Neuron (in vitro differentiated cells): ENCODE results near the gene SEL1L2.

Experiments used
- H2AFZ ChIP-seq: one replicate; pipeline ENCODE4 v1.6.1; 2013; ENCODE audit warnings: low read depth, mild to moderate bottlenecking, inconsistent platforms, low read length, moderate library complexity
- H3K27me3 ChIP-seq: one replicate; pipeline ENCODE4 v1.6.1; 2013; ENCODE audit warnings: low read length; ENCODE audit not compliant: insufficient read depth
- H3K36me3 ChIP-seq: one replicate; pipeline ENCODE4 v1.6.1; 2013; ENCODE audit warnings: low read length; ENCODE audit not compliant: insufficient read depth
- H3K4me1 ChIP-seq: one replicate; pipeline ENCODE4 v1.6.1; 2013; ENCODE audit warnings: low read length; ENCODE audit not compliant: insufficient read depth
- H3K4me3 ChIP-seq: 2 replicates; pipeline ENCODE4 v1.5.1; 2013; ENCODE audit warnings: mild to moderate bottlenecking, low read length, moderate library complexity
- H3K9me3 ChIP-seq: one replicate; pipeline ENCODE4 v1.6.1; 2013; ENCODE audit warnings: low read length

The SEL1L2 gene

GRCh38 chr20:13874394-13875157 lies 115.8 kb downstream of the SEL1L2 start:
- Histone ChIP-seq H3K36me3 (no peaks in the 10 kb centered on the region), H3K4me1 (peaks cover 30% of the 10 kb centered on the region), H2AFZ (peak overlapping the region; percentile 17), H3K9me3 (no peaks in the 10 kb centered on the region), H3K27me3 (no peaks in the 10 kb centered on the region), H3K4me3 (peak overlapping the region; percentile 17)

- no peak overlapping the region for H3K4me3 ChIP-seq
- H3K27me3 ChIP-seq, result no peaks in the 10 kb centered on the region
- no peaks in the 10 kb centered on the region for H3K36me3 ChIP-seq
- no peaks in the 10 kb centered on the region for H3K9me3 ChIP-seq
- H3K4me1 ChIP-seq, result peaks cover 30% of the 10 kb centered on the region
- H2AFZ ChIP-seq, result peak overlapping the region; percentile 17
Measured at GRCh38 chr20:13873831-13874230, 116.6 kb downstream of the SEL1L2 start.

GRCh38 chr20:13870170-13870748 lies 120.2 kb downstream of the SEL1L2 start:
- Histone ChIP-seq H3K9me3 (no peaks in the 10 kb centered on the region), H2AFZ (no peak overlapping the region), H3K4me3 (no peak overlapping the region)

GRCh38 chr20:13868331-13868730 lies 122.1 kb downstream of the SEL1L2 start:
- Histone ChIP-seq H2AFZ (no peak overlapping the region), H3K9me3 (no peaks in the 10 kb centered on the region), H3K36me3 (no peaks in the 10 kb centered on the region), H3K4me3 (no peak overlapping the region), H3K4me1 (peaks cover 33% of the 10 kb centered on the region), H3K27me3 (no peaks in the 10 kb centered on the region)

More at GRCh38 chr20:13870170-13870748, 120.2 kb downstream of the SEL1L2 start:
- H3K36me3 ChIP-seq, result no peaks in the 10 kb centered on the region
- no peaks in the 10 kb centered on the region for H3K27me3 ChIP-seq
- peaks cover 36% of the 10 kb centered on the region for H3K4me1 ChIP-seq

- Histone ChIP-seq H3K27me3 (no peaks in the 10 kb centered on the region), H3K4me1 (peaks cover 33% of the 10 kb centered on the region), H2AFZ (no peak overlapping the region), H3K4me3 (no peak overlapping the region), H3K9me3 (no peaks in the 10 kb centered on the region), H3K36me3 (no peaks in the 10 kb centered on the region)
Measured at GRCh38 chr20:13865791-13866351, 124.5 kb downstream of the SEL1L2 start.

GRCh38 chr20:13865156-13865555 lies 125.3 kb downstream of the SEL1L2 start:
- Histone ChIP-seq H3K27me3 (no peaks in the 10 kb centered on the region), H3K4me1 (peaks cover 33% of the 10 kb centered on the region), H3K36me3 (no peaks in the 10 kb centered on the region), H2AFZ (peak overlapping the region; percentile 51), H3K4me3 (no peak overlapping the region), H3K9me3 (no peaks in the 10 kb centered on the region)

GRCh38 chr20:13863244-13863643 lies 127.2 kb downstream of the SEL1L2 start:
- no peaks in the 10 kb centered on the region for H3K36me3 ChIP-seq
- no peak overlapping the region for H2AFZ ChIP-seq
- H3K27me3 ChIP-seq, result no peaks in the 10 kb centered on the region

GRCh38 chr20:13862245-13862644 lies 128.2 kb downstream of the SEL1L2 start:
- H2AFZ ChIP-seq, result no peak overlapping the region
- H3K36me3 ChIP-seq, result no peaks in the 10 kb centered on the region
- H3K4me1 ChIP-seq, result peaks cover 33% of the 10 kb centered on the region
- H3K4me3 ChIP-seq, result no peak overlapping the region
- H3K27me3 ChIP-seq, result no peaks in the 10 kb centered on the region
- H3K9me3 ChIP-seq, result no peaks in the 10 kb centered on the region

More at GRCh38 chr20:13863244-13863643, 127.2 kb downstream of the SEL1L2 start:
- no peak overlapping the region for H3K4me3 ChIP-seq
- H3K4me1 ChIP-seq, result peaks cover 33% of the 10 kb centered on the region
- no peaks in the 10 kb centered on the region for H3K9me3 ChIP-seq

GRCh38 chr20:13858871-13859270 lies 131.5 kb downstream of the SEL1L2 start:
- Histone ChIP-seq H3K27me3 (no peaks in the 10 kb centered on the region), H2AFZ (no peak overlapping the region), H3K4me3 (no peak overlapping the region), H3K4me1 (peaks cover under 1% of the 10 kb centered on the region), H3K36me3 (no peaks in the 10 kb centered on the region), H3K9me3 (no peaks in the 10 kb centered on the region)

- Histone ChIP-seq H3K9me3 (no peaks in the 10 kb centered on the region), H2AFZ (no peak overlapping the region), H3K4me3 (no peak overlapping the region), H3K4me1 (no peaks in the 10 kb centered on the region), H3K36me3 (no peaks in the 10 kb centered on the region), H3K27me3 (no peaks in the 10 kb centered on the region)
Measured at GRCh38 chr20:13858439-13858838, 132.0 kb downstream of the SEL1L2 start.

GRCh38 chr20:13857961-13858360 lies 132.5 kb downstream of the SEL1L2 start:
- Histone ChIP-seq H3K27me3 (no peaks in the 10 kb centered on the region), H3K36me3 (no peaks in the 10 kb centered on the region), H2AFZ (no peak overlapping the region)

GRCh38 chr20:13857304-13857703 lies 133.1 kb downstream of the SEL1L2 start:
- Histone ChIP-seq H3K4me3 (no peak overlapping the region), H3K27me3 (no peaks in the 10 kb centered on the region), H3K4me1 (peaks cover 3% of the 10 kb centered on the region), H3K9me3 (no peaks in the 10 kb centered on the region), H2AFZ (no peak overlapping the region), H3K36me3 (no peaks in the 10 kb centered on the region)

More at GRCh38 chr20:13857961-13858360, 132.5 kb downstream of the SEL1L2 start:
- no peaks in the 10 kb centered on the region for H3K9me3 ChIP-seq
- H3K4me3 ChIP-seq, result no peak overlapping the region
- H3K4me1 ChIP-seq, result no peaks in the 10 kb centered on the region

- H3K9me3 ChIP-seq, result no peaks in the 10 kb centered on the region
- H2AFZ ChIP-seq, result no peak overlapping the region
- peaks cover 11% of the 10 kb centered on the region for H3K4me1 ChIP-seq
- no peak overlapping the region for H3K4me3 ChIP-seq
- H3K36me3 ChIP-seq, result no peaks in the 10 kb centered on the region
- no peaks in the 10 kb centered on the region for H3K27me3 ChIP-seq
Measured at GRCh38 chr20:13856354-13856753, 134.1 kb downstream of the SEL1L2 start.
